HG02759 (cell line): ENCODE data around the gene NOX5.

Experiments used
- ATAC-seq: cut with Tn5 transposase; IDR thresholded peaks from one replicate; pipeline ENCODE4 v1.9.1; 2021; ENCODE audit warnings: mild to moderate bottlenecking, moderate library complexity; ENCODE audit not compliant: unreplicated experiment

Gene NOX5

DNA sequence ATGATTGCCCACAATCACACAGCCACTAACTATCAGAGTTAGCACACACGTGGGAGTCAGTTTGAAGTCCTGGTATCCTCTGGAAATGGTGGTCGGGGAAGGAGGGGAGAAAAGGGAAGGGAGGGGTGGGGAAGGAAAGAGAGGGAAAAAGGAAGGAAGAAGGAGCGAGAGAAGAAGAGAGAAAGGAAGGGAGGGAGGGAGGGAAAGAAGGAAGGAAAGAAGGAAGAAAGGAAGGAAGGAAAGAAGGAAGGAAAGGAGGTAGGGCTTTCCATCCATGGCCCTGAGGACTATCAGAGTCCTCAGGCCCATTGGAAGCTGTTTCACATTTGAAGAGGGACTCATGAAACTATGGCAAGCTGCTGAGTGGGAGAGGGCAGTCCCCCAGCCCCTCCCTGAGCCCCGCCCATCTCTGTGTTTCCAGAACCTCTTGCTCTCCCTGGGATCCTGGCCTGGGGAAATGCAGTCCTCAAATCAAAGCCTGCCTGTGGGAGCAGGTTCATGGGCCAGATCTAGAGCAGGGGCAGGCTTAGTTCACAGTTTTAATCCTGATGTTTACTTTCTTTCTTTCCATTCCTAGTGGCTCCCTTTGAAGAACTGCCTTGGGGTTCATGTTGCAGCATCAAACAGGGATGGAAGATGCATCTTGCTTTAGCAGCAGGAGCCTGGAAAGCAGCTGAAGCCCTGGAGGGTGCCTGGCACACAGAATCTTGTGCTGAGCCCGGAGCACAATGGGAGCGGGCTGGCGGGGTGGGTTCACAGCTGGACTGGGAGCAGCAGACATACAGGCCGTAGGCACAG, 79.8 kb downstream of the NOX5 start:
- no peak for ATAC-seq

- ATAC-seq: no peak
These were observed 80.8 kb downstream of the NOX5 start for GRCh38 chr15:69095274-69095673.

DNA sequence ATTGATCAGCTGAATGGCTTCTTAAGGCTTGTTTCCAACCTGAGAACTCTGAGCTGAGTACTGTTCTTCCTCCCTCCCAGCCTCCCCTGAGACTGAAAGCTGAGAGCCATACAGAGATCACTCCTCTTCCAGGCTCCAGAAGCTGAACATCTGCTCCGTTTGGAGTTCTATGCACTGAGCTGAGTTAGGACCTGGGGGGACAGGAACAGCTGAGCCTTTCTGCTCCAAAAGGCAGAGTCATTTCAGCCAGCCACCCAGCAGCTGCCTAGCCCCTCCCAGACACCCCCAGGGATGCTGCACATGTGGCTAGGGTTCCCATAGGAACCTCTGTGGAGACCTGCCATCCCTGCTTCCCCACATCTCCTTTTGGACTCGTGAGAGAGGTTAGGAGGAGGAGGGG, 81.7 kb downstream of the NOX5 start:
- no peak for ATAC-seq

GRCh38 chr15:69096626-69097025, 82.1 kb downstream of the NOX5 start:
- ATAC-seq: no peak

DNA sequence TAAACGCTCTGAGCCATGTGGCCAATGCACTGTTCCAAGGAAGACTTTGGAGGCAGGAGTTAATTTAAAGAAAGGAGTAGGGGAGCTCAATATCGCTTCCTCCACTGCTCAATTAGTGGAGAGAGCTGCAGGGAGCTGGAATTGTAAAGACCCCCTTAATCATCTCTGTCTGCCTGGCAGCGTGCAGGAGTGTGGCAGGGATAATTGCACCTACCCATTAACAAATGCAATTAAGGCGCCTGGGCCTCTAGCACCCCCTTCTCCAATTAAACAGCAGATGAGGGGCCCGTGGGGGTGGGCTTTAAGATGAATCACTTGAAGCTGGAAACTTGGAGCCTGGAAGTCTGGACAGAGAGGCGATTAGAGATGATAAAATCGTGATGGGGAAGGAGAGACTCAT, 84.3 kb downstream of the NOX5 start:
- no peak for ATAC-seq

DNA sequence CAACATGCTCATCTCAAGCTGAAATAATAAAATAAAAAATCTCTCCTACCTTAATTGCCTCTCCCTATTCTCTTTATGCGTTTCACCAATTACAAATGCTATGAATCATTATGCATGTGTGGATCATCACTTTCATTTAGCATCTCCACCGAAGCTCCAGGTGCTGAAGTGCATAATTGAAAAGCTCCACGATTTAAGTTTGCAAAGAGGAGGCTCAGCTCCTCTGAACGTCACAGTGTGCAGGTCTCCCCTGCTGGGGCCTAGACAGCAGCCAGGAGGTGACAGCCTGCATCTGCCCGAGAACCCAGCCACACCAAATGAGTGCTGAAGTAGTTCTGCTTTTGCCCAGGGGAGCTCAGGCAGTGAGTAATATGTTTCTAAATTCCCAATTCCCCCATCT, 85.4 kb downstream of the NOX5 start:
- no peak for ATAC-seq

DNA sequence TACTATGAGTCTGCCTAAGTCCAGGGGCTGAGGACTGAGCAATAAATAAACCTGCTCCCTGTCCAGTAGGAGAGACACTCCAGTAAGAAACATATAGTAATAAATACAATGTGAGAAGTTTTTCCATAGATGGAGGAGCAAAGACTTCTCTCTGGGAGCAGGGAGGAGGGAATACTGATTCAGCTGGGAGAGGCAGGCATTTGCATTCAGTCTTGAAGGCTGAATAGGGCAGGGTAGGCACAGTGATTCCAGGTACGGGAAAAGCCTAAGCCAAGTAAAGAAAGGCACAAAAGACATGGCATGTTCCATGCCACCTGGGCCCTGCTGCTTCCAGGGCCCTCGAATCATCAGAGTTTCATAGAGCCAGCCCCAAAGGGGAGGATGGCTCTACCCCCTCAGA, 86.3 kb downstream of the NOX5 start:
- no peak for ATAC-seq

- ATAC-seq: peak; percentile 72
These were observed 89.7 kb downstream of the NOX5 start for GRCh38 chr15:69104050-69104750.

DNA sequence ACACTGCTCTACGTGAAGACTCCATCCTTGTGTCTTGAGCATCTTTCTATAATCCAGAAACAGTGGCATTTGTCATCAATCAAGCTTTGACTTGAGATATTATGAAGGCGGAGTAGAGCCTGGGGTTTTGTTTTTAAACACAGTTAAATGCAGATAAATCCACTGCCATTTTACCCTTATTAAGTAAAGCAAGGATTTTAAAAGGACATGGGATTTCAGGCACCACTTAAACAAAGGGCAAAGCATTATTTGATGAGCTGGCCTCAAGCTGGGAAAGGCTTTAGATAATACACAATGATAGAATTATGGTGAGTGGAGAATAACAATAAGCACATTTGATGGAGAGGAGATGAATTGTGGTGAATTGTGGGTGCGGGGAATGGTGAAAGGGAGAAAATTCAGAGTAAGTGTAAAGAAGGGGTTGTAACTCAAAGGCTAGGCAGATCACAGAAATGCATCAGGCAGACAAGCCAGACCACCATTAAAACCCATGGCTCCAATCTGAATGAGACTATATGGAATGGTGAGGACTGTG, 91.0 kb downstream of the NOX5 start:
- ATAC-seq: no peak

GRCh38 chr15:69107025-69107620, 92.6 kb downstream of the NOX5 start:
- no peak for ATAC-seq
